HPDE6-E6E7 (cell line): ENCODE data around the gene SRC.

ENCODE experiments used
- DNase-seq: peaks from one replicate; pipeline ENCODE4 v3.0.0; 2011; ENCODE audit warnings: missing footprints; ENCODE audit errors: extremely low spot score

Gene SRC

DNA sequence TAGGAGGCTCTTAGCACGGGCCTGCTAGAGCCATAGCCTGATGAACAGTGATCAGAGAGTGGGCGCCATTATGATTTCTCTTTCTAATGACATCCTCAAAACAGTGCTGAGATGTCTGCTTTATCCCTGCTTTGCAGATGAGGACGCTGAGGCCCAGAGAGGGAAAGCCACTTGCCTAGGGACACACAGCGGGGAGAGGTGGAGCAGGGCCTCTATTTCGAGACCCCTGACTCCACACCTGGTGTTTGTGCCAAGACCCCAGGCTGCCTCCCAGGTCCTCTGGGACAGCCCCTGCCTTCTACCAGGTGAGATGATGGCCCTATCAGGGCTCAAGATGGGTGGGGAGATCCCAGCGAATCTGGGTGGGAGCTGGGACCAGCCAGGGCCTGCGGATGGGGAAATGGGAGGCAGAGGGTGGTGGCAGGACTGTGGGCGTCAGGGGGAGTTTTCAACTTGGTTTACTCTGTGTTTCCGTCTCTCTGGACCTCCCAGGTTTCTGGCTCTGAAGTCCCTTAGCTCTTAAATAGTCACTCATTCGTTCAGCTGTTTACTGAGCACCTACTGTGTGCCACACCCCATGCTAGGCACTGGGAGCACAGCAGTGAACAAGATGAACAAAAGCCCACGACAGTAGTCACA, 36.7 kb downstream of the SRC start:
- DNase-seq = no peak

- peak; percentile 67 for DNase-seq
These were observed 37.5 kb downstream of the SRC start for GRCh38 chr20:37383229-37383989.

- no peak for DNase-seq
These were observed 38.8 kb downstream of the SRC start for GRCh38 chr20:37384683-37385174.

- no peak for DNase-seq
These were observed 39.2 kb downstream of the SRC start for GRCh38 chr20:37385176-37385575.

DNA sequence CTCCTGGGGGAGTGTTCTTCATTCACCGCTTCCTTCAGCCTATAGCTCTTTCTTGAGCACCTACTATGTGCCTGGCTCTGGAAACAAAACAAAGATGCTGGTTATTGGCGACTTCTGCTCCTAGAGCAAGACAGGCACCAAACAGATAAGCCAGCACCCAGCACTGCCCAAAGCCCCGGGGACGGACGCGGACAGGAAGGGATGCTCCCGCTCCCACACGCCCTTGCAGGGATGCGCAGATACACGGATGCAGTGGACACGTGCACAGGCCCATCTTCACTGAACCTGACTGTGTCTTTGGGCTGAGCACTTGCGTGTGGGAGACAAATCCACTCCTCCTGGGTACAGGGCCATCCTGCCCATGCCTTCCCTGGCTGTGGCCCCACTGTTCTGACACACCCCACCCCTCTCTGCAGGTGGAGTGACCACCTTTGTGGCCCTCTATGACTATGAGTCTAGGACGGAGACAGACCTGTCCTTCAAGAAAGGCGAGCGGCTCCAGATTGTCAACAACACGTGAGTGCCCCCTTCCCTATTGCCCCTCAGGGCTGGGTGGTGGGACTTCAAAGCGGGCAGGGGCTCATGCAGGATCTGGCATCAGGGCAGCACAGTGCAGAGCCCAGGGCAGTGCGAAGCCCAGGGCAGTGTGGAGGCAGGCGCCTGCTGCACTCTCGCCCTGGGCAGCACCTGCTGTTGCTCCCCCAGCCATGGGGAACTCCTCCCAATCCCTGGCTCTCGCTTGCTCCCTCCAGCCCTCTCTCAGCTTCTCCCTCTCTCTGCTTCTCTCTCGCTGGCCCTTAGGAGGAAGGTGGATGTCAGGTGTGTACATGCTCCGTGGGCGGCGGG, 39.9 kb downstream of the SRC start:
- DNase-seq = no peak

- no peak for DNase-seq
These were observed 40.7 kb downstream of the SRC start for GRCh38 chr20:37386505-37387251.

GRCh38 chr20:37387519-37388269, 41.8 kb downstream of the SRC start:
- DNase-seq = no peak

GRCh38 chr20:37388831-37389230, 42.9 kb downstream of the SRC start:
- no peak for DNase-seq

DNA sequence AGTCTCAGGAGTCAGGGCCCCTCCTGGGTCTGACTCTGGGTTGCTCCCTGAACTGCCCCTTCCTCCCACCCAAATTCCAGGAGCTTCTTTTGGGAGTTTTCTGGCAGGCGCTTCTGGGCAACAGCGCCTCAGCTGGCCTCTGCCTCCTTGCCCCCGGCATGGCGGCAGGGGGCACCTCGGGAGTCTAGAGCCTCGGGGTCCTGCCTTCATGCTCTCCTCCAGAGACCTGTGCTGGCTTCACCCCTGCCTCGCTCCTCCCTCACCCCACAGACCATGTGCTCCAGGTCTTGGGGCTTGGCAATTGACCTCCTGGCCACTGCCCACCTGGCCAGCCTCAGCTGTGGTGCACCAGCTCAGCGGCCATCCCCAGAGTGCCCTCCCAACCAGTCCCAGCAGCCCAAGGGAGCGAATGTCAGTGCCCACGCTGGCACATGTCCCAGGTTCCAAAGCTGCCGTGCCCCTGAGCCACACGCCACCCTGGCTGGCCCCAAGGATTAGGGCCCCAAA, 43.4 kb downstream of the SRC start:
- DNase-seq = no peak

DNA sequence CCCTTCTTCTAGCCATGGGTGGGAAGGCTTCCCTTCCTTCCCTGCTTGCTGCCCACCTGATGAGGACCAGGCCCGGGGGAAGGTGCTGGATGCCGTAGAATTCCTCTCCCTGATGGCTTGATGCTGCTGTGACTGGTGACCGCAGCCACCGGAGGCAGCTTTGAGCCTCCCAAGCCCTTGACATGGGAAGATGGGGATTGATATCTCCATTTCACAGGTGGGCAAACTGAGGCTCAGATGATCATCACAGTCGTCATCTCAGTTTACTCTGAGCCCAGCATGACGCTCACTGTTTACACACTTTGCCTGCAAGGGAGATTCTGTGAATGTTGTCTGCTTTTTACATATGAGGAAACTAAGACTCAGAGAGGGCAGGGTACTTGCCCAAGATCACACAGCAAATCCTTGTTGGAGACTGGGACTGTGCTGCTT, 43.9 kb downstream of the SRC start:
- DNase-seq = no peak

GRCh38 chr20:37390503-37390890, 44.6 kb downstream of the SRC start:
- no peak for DNase-seq

- no peak for DNase-seq
These were observed 45.1 kb downstream of the SRC start for GRCh38 chr20:37390891-37391525.

DNA sequence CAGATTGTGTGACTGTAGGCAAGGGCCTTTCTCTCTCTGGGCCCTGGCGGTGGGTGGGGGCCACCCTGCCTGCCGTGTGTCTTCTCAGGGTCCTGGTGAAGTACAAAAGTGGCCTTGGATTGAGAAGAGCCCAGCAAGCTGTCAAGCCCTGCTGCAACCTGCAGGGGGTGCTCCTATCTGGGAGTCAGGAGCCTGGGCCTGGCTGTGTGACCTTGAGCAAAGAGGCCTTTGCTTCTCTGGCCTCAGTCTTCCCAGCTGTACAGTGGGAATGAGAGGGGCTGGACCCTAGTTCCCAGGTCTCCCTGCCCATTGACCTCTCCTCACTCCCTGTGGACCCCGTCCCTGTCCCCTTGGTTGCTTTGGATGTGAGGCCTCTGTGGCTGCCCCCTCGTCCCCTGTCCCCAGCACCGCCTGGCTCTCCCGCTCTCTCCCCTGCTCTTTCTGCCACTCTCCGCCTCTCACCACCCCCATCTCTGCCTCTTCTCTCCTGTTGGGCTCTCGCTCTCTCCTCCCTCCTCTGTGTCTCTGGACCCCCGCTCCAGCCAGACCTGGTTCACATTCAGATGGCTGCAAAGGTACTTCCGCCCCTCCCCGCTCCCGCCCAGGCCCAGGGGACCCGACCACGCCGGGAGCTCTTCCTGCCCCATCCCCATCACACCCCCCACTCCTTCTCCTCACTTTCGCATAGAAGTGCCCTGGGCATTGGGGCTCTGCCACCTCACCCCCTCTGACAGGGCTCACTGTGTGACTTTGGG, 46.7 kb downstream of the SRC start:
- no peak for DNase-seq

DNA sequence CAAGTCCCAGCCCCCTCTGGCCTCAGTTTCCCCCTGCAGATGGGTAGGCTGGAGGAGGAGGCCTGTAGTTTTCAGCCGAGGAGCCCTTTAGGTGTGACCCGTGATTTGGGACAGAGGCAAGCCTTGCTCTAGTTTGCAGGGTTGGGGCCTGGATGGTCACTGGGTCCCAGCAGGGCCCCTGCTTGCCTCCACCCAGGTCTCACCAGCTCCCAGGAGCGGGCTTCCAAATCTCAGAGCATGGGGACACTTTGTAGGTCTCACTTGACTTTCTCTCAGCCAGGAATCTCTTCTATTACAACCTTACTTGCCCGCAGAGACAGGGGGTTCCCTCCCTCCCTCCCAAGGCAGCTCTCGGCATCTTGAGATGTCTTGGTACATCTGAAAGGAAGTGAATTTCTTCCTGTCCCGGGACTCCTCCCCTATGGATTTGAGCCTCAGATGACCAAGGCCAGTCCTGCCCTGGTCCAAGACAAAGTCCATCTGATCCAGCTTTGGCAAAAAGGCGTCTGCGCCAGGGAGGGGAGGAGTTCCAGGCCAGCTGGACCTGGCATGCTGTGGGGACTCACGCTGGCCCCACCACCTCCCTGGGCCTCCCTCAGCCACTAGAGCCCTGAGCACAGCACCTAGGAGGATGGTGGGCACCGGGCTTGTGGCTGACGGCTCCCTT, 47.4 kb downstream of the SRC start:
- DNase-seq = no peak

DNA sequence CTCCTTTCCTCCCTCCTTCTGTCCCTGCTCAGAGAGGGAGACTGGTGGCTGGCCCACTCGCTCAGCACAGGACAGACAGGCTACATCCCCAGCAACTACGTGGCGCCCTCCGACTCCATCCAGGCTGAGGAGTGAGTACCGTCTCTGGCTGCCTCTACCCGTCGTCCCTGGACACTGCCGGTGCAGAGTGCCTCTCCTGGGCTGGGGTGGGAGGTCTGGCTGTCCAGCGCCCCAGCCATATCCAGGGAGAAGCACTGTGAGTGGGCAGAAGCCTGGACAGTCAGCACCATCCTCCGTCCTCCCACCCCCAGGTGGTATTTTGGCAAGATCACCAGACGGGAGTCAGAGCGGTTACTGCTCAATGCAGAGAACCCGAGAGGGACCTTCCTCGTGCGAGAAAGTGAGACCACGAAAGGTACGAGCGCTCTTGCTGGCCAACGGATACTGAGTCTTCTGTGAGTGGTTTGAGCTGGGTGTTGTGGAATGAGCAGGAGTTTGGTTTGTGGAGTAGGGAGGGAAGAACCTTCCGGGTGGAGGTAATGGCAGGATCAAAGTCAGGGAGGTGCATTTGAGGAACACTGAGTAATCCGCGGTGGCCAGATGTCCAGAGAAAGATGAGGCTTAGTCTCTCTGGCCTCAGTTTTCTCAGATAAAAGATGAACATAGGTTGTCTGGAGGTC, 48.1 kb downstream of the SRC start:
- DNase-seq = no peak

DNA sequence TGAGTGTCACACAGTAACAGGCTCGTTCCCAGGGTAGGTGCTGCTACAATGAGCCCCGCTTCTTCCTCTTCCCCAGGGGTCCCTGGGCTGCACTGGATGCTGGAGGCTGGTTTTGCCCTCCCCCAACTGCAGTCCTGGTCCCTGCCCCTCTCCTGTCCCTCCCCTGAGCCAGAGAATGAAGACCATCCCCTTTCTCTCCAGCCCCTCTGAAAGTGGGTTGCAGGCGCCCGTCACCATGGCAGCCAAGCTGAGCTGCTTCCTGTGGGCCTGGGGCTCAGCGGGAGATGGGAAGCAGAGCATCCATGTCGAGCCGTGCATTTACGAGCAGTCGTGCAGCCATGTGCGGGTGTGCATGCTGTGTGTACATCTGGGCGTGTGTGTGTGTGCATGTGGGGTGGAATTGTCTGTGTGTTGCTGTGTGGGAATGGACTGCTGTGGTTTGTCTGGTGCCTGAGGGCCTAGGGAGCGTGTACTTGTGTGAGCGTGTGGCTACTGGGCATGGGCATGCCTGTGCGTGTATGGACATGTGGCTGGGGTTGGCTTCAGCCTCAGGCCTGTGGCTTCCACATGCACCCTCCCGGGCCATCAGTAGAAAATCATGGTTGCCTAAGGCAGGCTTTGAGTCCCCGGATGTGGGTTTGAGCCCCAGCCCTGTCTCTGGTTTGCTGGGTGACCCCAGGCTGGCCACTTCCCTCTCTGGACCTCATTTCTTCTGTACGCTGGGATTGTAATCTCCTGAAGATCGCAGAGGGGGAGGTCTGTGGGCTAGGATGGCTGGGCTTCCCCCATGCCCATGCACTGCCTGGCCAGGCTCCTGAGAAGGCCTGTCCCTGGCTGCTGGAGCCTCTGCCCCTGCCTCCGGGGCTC, 48.8 kb downstream of the SRC start:
- DNase-seq = peak; percentile 94

- no peak for DNase-seq
These were observed 49.5 kb downstream of the SRC start for GRCh38 chr20:37395410-37395797.
